Upper lobe of left lung (tissue), 6 donors: ENCODE data around the gene DLGAP1. TPM values are rescaled to one million over a fixed set of nuclear protein-coding genes. Genes with fewer than 3 reads are reported as not detected.

Source experiments
- ATAC-seq, 2 donors: fragments of 200-7000 bp; cut with Tn5 transposase; one replicate each; pipeline ENCODE4 v1.9.1; 2022; ENCODE audit warnings: mild to moderate bottlenecking in 2 of 2, moderate library complexity in 2 of 2; ENCODE audit not compliant: low FRiP score in 2 of 2
- DNase-seq, 2 donors: peaks; one replicate each; pipeline ENCODE4 v3.0.0-alpha.2; 2019 to 2020
- H3K27ac ChIP-seq, 4 donors: fragments of 200-600 bp; sonication (generic); one replicate each; pipeline ENCODE4 v1.5.1; 2016 to 2019
- H3K27me3 ChIP-seq, 4 donors: fragments of 200-600 bp; sonication (generic); one replicate each; pipeline ENCODE4 v1.5.1; 2017 to 2019
- H3K36me3 ChIP-seq, 4 donors: fragments of 200-600 bp; sonication (generic); one replicate each; pipeline ENCODE4 v1.5.1; 2016 to 2019
- H3K4me1 ChIP-seq, 4 donors: fragments of 200-600 bp; sonication (generic); one replicate each; pipeline ENCODE4 v1.5.1; 2018 to 2019
- H3K4me3 ChIP-seq, 4 donors: fragments of 200-600 bp; sonication (generic); one replicate each; pipeline ENCODE4 v1.5.1; 2017 to 2019; ENCODE audit warnings: mild to moderate bottlenecking in 2 of 4, moderate library complexity in 1 of 4
- H3K9me3 ChIP-seq, 4 donors: fragments of 200-600 bp; sonication (generic); one replicate each; pipeline ENCODE4 v1.5.1; 2018 to 2019
- CTCF ChIP-seq, 6 experiments: fragments of 450-650 bp in 4 of 6; fragments of 200-600 bp in 2 of 6; sonication (generic) in 2 of 6; IDR thresholded peaks; one replicate each; pipeline ENCODE4 v1.5.1; 2016 to 2019; ENCODE audit warnings: antibody characterized with exemption in 6 of 6
- EP300 ChIP-seq, 4 donors: sonication (generic); formaldehyde crosslinking; IDR thresholded peaks; one replicate each; pipeline ENCODE4 v1.5.1; 2017; ENCODE audit warnings: antibody characterized with exemption in 4 of 4, control low read depth in 2 of 4
- POLR2A ChIP-seq, 4 donors: fragments of 450-650 bp; IDR thresholded peaks; one replicate each; pipeline ENCODE4 v1.5.1; 2016 to 2017; ENCODE audit warnings: antibody characterized with exemption in 4 of 4, mild to moderate bottlenecking in 2 of 4
- POLR2AphosphoS5 ChIP-seq, 2 donors: sonication (generic); formaldehyde crosslinking; IDR thresholded peaks; one replicate each; pipeline ENCODE4 v1.5.1; 2017; ENCODE audit warnings: antibody characterized with exemption in 2 of 2
- WGBS, 2 donors: methylation state at CpG; one replicate each; pipeline ENCODE4 v1.1.5; 2017 to 2018; 5-methylcytosine and 5-hydroxymethylcytosine counted together
- total RNA-seq, 6 donors: library from RNA; depleted of rRNA in 4 of 6; stranded (reverse); fragments of >200 nt in 4 of 6; gene quantifications; one replicate each; pipeline versions ENCODE4 v1.1.0 to v1.2.1, GENCODE V29; 2016 to 2021
- donor health status: DM: no; HTN: no; CAD: no; lungs with moderate emphysema.
- donor health status: DM: no; HTN: yes; CAD: no; lungs with severe emphysema.

Gene DLGAP1
- total RNA-seq, 6 donors from 2014 or later: 2.1 to 4.6 (median 3.6) TPM

- Histone ChIP-seq H3K27me3 (no peaks in the 10 kb centered on the region), H3K36me3 (no peaks in the 10 kb centered on the region), H3K4me1 (no peaks in the 10 kb centered on the region), H3K27ac (no peak overlapping the region), H3K9me3 (no peaks in the 10 kb centered on the region), H3K4me3 (no peak overlapping the region)
- no peak for ATAC-seq
- WGBS, 2 donors: 65 to 70% methylated on average over 5 of the region's 5 CpGs
- TF ChIP-seq EP300 (IDR thresholded peaks at IDR 0.05) (no peak), POLR2AphosphoS5 (IDR thresholded peaks at IDR 0.05) (no peak), POLR2A (IDR thresholded peaks at IDR 0.05) (no peak), CTCF (IDR thresholded peaks at IDR 0.05) (no peak)
- no peak for DNase-seq
Observed at GRCh38 chr18:4020026-4020425, 435.1 kb downstream of the DLGAP1 start.

- no peak for ATAC-seq
Observed at GRCh38 chr18:4017480-4017879, 437.6 kb downstream of the DLGAP1 start.

GRCh38 chr18:4016391-4017049, 438.6 kb downstream of the DLGAP1 start:
- no peak for DNase-seq
- no peaks in the 10 kb centered on the region for H3K36me3 ChIP-seq
- ATAC-seq: no peak

More at GRCh38 chr18:4017480-4017879, 437.6 kb downstream of the DLGAP1 start:
- Histone ChIP-seq H3K36me3 (no peaks in the 10 kb centered on the region), H3K4me3 (no peak overlapping the region), H3K27ac (no peak overlapping the region), H3K27me3 (no peaks in the 10 kb centered on the region), H3K4me1 (no peaks in the 10 kb centered on the region), H3K9me3 (no peaks in the 10 kb centered on the region)
- no peak for TF ChIP-seq POLR2A (IDR thresholded peaks at IDR 0.05)
- no peak for TF ChIP-seq EP300 (IDR thresholded peaks at IDR 0.05)
- TF ChIP-seq CTCF (IDR thresholded peaks at IDR 0.05): no peak
- 33 to 39% methylated on average over 3 of the region's 3 CpGs for WGBS, 2 donors
- DNase-seq: no peak

GRCh38 chr18:4007846-4008245, 447.3 kb downstream of the DLGAP1 start:
- H3K4me1 ChIP-seq: no peaks in the 10 kb centered on the region
- ATAC-seq: no peak
- DNase-seq: no peak
- H3K36me3 ChIP-seq: no peaks in the 10 kb centered on the region
- H3K27me3 ChIP-seq: no peaks in the 10 kb centered on the region
- H3K4me3 ChIP-seq: no peak overlapping the region
- no peaks in the 10 kb centered on the region for H3K9me3 ChIP-seq
- TF ChIP-seq CTCF (IDR thresholded peaks at IDR 0.05): no peak
- no peak for TF ChIP-seq EP300 (IDR thresholded peaks at IDR 0.05)
- no peak for TF ChIP-seq POLR2AphosphoS5 (IDR thresholded peaks at IDR 0.05)
- TF ChIP-seq POLR2A (IDR thresholded peaks at IDR 0.05): no peak
- H3K27ac ChIP-seq: no peak overlapping the region

More at GRCh38 chr18:4016391-4017049, 438.6 kb downstream of the DLGAP1 start:
- Histone ChIP-seq H3K27me3 (no peaks in the 10 kb centered on the region), H3K27ac (no peak overlapping the region), H3K4me3 (no peak overlapping the region), H3K9me3 (no peaks in the 10 kb centered on the region), H3K4me1 (no peaks in the 10 kb centered on the region)
- 78 to 85% methylated on average over 4 of the region's 4 CpGs for WGBS, 2 donors
- TF ChIP-seq EP300 (IDR thresholded peaks at IDR 0.05) (no peak), POLR2A (IDR thresholded peaks at IDR 0.05) (no peak), CTCF (IDR thresholded peaks at IDR 0.05) (no peak), POLR2AphosphoS5 (IDR thresholded peaks at IDR 0.05) (no peak)

GRCh38 chr18:4004183-4004829, 450.8 kb downstream of the DLGAP1 start:
- H3K4me1 ChIP-seq: no peaks in the 10 kb centered on the region
- no peak overlapping the region for H3K27ac ChIP-seq
- no peak for DNase-seq
- H3K9me3 ChIP-seq: no peaks in the 10 kb centered on the region
- no peaks in the 10 kb centered on the region for H3K36me3 ChIP-seq
- no peak overlapping the region for H3K4me3 ChIP-seq
- no peak for ATAC-seq
- WGBS, 2 donors: 48 to 52% methylated on average over 8 of the region's 8 CpGs
- TF ChIP-seq POLR2A (IDR thresholded peaks at IDR 0.05) (no peak), CTCF (IDR thresholded peaks at IDR 0.05) (no peak), POLR2AphosphoS5 (IDR thresholded peaks at IDR 0.05) (no peak), EP300 (IDR thresholded peaks at IDR 0.05) (no peak)
- H3K27me3 ChIP-seq: no peaks in the 10 kb centered on the region
